ENCODE data around the gene FBXL2. TPM values are rescaled to one million over a fixed set of nuclear protein-coding genes. Genes with fewer than 3 reads are reported as not detected.

FBXL2 gene
- total and polyA plus RNA-seq, 2 of the 8 experiments (the other 6 are each of a cell fraction or from before 2014, with no cell fraction given): 3.1 to 5.4 TPM

GRCh38 chr3:33426630-33427317, 149.5 kb downstream of the FBXL2 start:
- Histone ChIP-seq H4K91ac (replicated peaks; ENCODE audit: insufficient read length, low read length) (peak overlapping the region; percentile 25), H3K36me3 (ENCODE audit: control insufficient read depth in 2 of 4, insufficient read depth in 4 of 4, low read length in 3 of 4) (peaks cover 0 to 12% (median 4%) of the 10 kb centered on the region in 4 experiments; a peak in 2 of 8 replicates), H2BK20ac (ENCODE audit: low read length) (0 out of 2 replicates have a peak overlapping the region, but pooled peaks have one; percentile 5), H2BK120ac (replicated peaks; ENCODE audit: low read depth, low read length) (no peak overlapping the region), H3K4ac (replicated peaks; ENCODE audit: insufficient read length, low read depth, low read length) (no peak overlapping the region), H4K20me1 (replicated peaks in 1 of 2; ENCODE audit: control insufficient read depth in 1 of 2, insufficient read depth in 2 of 2, low read length in 2 of 2) (peaks cover 7 to 16% of the 10 kb centered on the region in 2 experiments), H3K27ac (ENCODE audit: low read depth, low read length) (no peak overlapping the region), H3K27me3 (replicated peaks in 1 of 4; ENCODE audit: control insufficient read depth in 3 of 4, extremely low read depth in 1 of 4, insufficient read depth in 3 of 4, low read length in 3 of 4) (no peaks in the 10 kb centered on the region), H3K56ac (replicated peaks; ENCODE audit: insufficient read length, low read depth, low read length) (peak overlapping the region; percentile 74), H3K4me2 (ENCODE audit: insufficient read depth in 1 of 2, low read depth in 2 of 2, low read length in 2 of 2) (peak overlapping the region; percentile 38 to 50), H3K79me1 (ENCODE audit: low read depth, low read length) (peaks cover 7% of the 10 kb centered on the region; the same call in 1 of the 2 replicates), H3K14ac (ENCODE audit: insufficient read length) (no peak overlapping the region), H3K23me2 (ENCODE audit: low read depth, low read length) (0 out of 2 replicates have a peak, but pooled peaks cover 2% of the 10 kb centered on the region), H4K5ac (ENCODE audit: insufficient read length, low read depth, low read length) (no peak overlapping the region), H3K4me1 (replicated peaks in 1 of 4; ENCODE audit: control insufficient read depth in 3 of 4, insufficient read depth in 4 of 4, low read length in 3 of 4) (peaks cover 11 to 36% (median 24%) of the 10 kb centered on the region in 4 experiments), H3K9me3 (ENCODE audit: insufficient read depth in 2 of 2, low read depth in 1 of 2, low read length in 1 of 2) (no peaks in the 10 kb centered on the region), H2BK12ac (ENCODE audit: low read depth, low read length) (no peak overlapping the region), H3K23ac (ENCODE audit: insufficient read length) (no peak overlapping the region), H2AFZ (ENCODE audit: low read length) (no peak overlapping the region), H2BK5ac (ENCODE audit: low read depth, low read length) (no peak overlapping the region; the same call in 1 of the 2 replicates), H2AK5ac (ENCODE audit: low read depth, low read length) (peak overlapping the region; percentile 48; the same call in 1 of the 2 replicates), H3K79me2 (ENCODE audit: control insufficient read depth in 1 of 2, insufficient read depth in 2 of 2, low read length in 2 of 2) (peaks cover 10 to 88% of the 10 kb centered on the region in 2 experiments), H3K18ac (ENCODE audit: extremely low read depth, low read length) (no peak overlapping the region), H3K4me3 (ENCODE audit: extremely low read depth in 1 of 4, insufficient read depth in 2 of 4, low read depth in 3 of 4, low read length in 4 of 4) (peak overlapping the region in 1 of 4 experiments; percentile 30; a peak in 1 of 8 replicates), H3K9ac (replicated peaks in 1 of 4; ENCODE audit: extremely low read depth in 1 of 4, low read depth in 3 of 4, low read length in 3 of 4) (no peak overlapping the region), H4K8ac (ENCODE audit: extremely low read depth, insufficient read depth, low read length) (no peak overlapping the region), H2BK15ac (ENCODE audit: low read length) (no peak overlapping the region)
- ChIA-PET POLR2A (ENCODE audit: partially characterized antibody) (interaction anchor here (1.1 to 7.4 kb wide), 2 partner anchors 13 to 25 kb away, joined by 4 to 82 read pairs; partner anchors contain the start of gene UBP1), CTCF (ENCODE audit: partially characterized antibody) (no interaction called here)
- FAIRE-seq: no peak
- WGBS, 2 experiments (ENCODE audit: extremely low coverage in 1 of 2, insufficient coverage in 1 of 2, insufficient read length in 1 of 2, insufficient replicate concordance in 2 of 2, low coverage in 1 of 2, low lambda C conversion rate in 2 of 2, missing lambda C conversion rate in 1 of 2): 63% methylated on average over 10 of the region's 10 CpGs; no CpG with 5 or more reads in 1 of the 2 experiments
- no peak for DNase-seq (ENCODE audit: low read depth in 1 of 2, low spot score in 2 of 2)
- no peak for TF ChIP-seq ZNF274 (IDR thresholded peaks at IDR 0.05; ENCODE audit: borderline replicate concordance, extremely low read depth, low read length)
- no peak for TF ChIP-seq SP4 (IDR thresholded peaks at IDR 0.05; ENCODE audit: low read length)
- TF ChIP-seq RXRA (IDR thresholded peaks at IDR 0.05; ENCODE audit: insufficient read depth, low read depth, low read length): no peak
- no peak for TF ChIP-seq SUZ12 (IDR thresholded peaks at IDR 0.05; ENCODE audit: low read length)
- TF ChIP-seq SIRT6 (IDR thresholded peaks at IDR 0.05; ENCODE audit: low read length): no peak
- TF ChIP-seq TAF7 (optimal IDR thresholded peaks at IDR 0.05; ENCODE audit: borderline replicate concordance, low read depth, low read length): no peak

Data from H1 (cell line).